ENCODE measurements around the gene PRMT7.

The PRMT7 gene

DNA sequence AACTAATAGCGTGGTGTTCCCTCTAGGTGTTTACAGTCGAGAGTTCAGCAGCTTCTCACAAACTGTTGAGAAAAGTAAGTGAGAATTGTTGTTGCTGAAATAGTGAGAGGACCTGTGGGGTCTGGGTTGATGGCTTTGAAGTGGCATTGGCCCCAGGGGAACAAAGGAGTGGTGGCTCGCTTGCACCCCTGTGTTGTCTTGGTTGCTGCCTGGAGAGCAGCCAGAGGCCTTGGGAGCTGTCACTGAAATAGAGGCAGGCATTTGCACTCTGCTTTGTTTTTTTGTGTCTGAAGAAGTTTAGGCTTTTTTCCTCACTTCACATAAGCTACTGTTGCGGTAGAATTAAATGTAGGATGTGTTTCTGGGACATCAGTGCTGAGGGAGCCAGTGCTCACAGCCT is 36.8 kb downstream of the PRMT7 start:
- no peak for DNase-seq (ENCODE audit: low read depth, low spot score)

DNA sequence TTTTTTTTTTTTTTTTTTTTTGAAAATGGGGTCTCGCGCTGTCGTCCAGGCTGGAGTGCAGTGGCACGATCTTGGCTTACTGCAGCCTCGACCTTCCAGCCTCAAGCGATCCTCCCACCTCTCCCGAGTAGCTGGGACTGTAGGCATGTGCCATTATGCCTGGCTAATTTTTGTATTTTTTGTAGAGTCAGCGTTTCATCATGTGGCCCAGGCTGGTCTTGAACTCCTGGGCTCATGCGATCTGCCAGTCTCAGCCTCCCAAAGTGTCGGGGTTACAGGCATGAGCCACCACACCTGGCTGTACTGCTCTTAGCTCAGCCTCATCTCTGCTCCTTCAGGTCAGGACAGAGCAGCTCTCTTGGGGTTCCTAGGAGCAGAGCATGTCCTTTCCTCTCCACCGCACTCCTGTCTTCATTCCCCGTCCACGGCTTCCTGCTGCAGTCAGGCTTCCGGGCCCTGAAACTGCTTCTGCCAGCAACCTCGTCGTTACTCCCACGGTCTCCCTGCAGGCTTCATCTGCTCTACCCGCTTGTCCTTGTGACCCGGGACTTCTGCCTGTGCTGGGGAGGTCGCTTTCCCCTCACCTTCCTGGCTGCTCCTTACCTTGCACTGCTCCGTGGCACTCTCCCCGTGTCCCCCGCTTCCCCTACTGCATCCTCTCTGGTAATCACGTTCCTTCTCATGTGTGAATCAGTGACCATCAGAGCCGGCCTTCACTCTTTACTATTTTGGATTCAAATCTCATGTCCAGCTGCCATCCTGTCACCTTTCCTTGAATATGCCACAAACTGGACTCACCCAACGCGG is 38.0 kb downstream of the PRMT7 start:
- DNase-seq (ENCODE audit: low read depth, low spot score): no peak

DNA sequence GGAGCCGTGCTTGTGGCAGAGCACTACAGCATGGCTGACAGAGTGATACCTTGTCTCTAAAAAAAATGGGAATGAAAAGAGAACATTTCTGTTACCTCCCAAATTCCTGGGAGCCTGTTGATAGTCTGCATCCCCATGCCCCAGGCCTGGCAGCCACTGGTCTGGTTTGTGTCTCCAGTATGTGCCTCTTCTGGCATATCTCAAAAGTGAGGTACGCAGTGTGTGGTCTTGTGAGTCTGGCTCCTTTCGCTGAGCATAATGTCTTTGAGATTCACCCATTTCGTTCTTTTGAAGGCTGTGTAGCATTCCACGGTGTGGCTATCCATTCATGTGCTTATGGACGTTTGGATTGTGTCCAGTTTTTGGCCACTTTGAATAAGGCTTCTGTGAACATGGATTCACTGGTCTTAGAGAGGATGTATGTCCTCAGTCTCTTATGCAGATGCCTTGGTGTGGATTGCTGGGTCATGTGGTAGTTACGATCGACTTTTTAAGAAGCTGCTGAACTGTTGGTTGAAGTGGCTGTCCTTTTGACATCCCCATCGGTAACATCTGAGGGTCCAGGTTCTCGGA is 39.1 kb downstream of the PRMT7 start:
- DNase-seq (ENCODE audit: low read depth, low spot score): no peak

DNA sequence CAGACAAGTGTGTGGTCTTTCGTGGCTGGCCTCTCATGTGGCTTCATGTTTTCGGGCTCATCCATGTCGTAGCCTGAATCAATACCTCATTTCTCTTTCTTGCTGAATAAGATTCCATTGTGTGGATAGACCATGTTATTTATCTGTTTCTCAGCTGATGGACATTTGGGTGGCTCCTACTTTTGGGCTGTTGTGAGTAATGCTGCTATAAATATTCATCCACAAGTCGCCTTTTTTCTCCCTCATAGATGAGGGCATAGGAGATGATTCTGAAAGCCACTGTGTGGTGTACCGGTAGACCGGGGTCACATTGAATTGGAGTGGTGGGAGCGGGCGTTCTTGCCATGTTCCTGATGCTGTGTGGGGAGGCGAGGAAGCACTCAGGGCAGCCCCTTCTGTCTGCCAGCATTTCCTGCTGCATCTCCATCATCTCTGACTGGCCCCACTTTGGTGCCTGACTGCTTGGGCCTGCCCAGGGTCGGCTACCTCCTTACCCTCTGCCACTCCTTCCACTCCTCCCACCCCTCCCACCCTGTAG is 40.1 kb downstream of the PRMT7 start:
- no peak for DNase-seq (ENCODE audit: low read depth, low spot score)

DNA sequence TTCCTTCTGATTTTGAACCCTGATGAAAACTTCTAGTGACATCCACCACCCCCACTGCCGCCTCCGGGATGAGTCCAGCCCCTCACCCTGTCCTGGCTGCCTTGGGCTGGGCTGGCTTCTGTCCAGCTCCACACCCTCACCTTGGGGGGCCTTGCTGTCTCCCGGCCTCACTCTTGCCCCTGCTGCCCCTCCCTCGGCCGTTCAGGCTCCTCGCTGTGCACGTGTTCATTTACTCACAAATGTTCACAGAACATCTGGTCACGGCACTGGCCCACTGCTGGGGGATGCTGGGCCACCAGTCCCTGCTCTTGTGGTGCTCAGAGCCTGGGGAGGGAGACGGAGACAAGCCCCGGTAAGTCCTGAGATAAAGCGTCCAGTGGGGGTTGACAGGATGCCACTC is 40.6 kb downstream of the PRMT7 start:
- no peak for DNase-seq (ENCODE audit: low read depth, low spot score)

DNA sequence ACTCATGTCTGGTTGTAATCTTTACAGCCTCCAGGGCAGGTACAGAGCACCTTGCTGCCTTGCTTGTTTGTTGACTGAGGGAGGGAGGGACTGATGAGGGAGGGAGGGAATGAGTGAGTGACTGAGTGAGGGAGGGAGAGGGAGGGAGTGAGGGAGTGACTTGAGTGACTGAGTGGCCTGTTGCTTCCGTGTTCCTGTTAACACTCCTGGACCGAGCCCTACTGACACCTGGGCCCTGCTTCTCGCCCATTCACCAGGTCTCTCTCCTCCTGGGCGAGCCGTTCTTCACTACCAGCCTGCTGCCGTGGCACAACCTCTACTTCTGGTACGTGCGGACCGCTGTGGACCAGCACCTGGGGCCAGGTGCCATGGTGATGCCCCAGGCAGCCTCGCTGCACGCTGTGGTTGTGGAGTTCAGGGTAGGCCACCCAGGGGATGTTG is 41.2 kb downstream of the PRMT7 start:
- DNase-seq (ENCODE audit: low read depth, low spot score): no peak

DNA sequence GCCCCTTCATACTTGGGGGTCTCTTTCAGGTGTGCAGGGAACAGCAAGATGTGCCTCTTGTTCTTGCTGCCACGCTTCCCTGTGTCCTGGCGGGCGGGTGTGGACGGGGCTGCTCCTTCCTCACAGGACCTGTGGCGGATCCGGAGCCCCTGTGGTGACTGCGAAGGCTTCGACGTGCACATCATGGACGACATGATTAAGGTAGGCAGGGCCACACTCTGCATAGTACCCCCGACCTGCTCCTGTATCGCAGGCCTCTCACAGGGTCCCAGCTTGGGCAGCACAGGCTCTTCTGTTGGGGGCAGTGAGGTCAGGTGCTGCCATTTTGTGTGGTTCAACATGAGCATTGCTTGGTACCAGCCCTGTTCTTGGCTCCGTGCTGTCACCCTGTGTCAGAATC is 42.5 kb downstream of the PRMT7 start:
- no peak for DNase-seq (ENCODE audit: low read depth, low spot score)

DNA sequence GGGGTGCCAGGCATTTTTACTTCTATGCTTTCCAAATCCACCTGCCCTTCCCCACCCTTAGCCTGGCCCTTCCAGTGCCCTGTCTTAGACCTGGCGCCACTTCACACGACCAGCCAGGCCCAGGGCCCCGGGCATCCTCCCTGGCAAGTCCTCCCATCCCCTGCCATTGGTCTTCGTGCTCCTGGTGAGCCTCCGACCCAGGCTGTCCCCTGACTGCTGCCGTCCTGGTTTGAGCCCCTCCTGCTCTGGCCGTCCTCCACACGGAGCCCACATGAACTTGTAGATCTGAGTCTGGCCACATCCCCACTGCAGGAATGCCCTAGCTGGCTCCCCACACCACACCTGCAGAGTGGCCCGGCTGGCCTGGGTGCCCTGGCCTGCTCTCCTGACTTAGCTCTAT is 44.0 kb downstream of the PRMT7 start:
- no peak for DNase-seq (ENCODE audit: low read depth, low spot score)

DNA sequence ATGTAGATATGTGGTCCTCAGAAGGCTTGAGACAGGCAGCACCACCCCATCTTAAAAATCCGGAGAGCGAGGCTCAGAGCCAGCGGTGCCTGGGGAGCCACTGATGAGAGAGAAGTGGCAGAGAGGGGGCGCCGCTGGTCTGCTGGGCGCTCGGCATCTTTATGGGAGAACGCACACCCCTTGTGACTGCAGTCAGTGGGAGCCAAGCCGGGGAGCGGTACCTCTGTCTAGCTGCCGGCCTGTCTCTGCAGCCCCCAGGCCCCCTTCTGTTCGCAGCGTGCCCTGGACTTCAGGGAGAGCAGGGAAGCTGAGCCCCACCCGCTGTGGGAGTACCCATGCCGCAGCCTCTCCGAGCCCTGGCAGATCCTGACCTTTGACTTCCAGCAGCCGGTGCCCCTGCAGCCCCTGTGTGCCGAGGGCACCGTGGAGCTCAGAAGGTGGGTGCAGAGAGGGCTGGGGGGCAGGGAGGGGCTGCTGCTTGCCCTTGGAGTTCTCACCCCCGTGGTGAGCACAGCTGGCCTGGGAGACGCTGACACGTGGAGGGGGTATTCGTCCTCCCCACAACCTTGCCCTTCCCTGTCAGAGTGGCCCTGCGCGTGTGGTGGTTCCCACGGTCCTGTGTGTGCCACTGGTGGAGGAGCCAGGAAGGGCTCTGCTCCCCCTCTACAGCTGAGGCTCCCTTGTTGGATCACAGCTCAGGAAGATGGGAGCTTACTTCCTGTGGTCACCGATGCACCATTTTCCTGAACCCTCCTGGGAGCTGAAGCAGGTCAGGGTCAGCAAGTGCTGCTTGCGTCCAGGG is 44.8 kb downstream of the PRMT7 start:
- no peak for DNase-seq (ENCODE audit: low read depth, low spot score)

DNA sequence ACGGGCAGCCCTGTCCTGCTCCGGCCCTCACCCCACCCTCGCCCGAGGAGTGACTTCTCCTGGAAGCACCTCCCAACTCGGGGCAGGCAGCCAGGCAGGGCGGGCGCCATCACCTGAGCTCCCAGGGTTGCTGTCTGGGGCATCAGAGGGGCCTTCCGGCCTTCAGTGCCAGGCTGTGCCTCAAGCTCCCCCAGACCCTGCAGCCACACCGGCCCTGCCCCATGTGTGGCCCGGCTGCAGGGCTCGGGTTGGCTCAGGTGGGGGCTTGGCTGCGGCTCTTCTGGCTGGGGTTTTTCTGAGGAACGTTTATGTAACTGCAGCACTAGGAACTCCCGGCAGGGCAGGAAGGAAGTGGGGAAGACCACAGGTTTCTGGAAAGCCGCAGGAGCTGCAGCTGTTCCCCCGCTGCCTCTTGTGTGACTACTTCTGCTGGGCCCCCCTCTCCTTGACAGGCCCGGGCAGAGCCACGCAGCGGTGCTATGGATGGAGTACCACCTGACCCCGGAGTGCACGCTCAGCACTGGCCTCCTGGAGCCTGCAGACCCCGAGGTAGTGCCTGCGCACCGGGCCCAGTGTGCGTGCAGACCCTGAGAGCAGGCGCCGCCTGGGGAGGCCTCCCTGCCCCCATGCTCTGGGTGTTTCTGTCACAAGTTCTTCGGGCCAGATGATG is 45.6 kb downstream of the PRMT7 start:
- no peak for DNase-seq (ENCODE audit: low read depth, low spot score)

DNA sequence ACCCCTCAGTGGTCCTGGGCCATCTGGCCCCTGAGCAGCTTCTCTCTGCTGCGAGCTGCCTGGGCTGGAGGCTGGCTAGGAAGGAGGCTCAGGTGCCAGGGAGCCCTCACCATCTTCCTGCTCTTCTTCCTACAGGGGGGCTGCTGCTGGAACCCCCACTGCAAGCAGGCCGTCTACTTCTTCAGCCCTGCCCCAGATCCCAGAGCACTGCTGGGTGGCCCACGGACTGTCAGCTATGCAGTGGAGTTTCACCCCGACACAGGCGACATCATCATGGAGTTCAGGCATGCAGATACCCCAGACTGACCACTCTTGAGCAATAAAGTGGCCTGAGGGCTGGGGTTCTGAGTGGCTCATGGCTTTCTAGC is 46.1 kb downstream of the PRMT7 start:
- no peak for DNase-seq (ENCODE audit: low read depth, low spot score)

DNA sequence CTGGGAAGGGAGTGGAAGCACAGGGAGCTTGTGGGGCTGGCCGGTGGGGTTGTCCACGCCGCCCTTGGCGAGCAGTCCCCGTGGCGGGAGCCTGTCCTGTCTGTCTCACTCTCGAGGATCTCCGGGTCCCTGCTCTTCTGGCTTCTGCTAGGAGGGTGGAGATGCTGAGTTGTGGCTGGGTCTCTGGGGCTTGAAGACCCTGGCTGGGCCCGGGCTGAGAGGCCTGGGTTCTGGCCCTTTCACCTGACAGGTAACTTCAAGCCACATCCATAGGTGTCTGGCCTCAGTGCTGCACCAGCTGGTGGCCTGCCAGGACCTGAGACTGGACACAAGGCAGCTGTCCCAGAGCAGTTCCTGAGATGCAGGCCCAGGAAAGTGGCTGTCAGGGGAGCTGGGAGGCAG is 46.7 kb downstream of the PRMT7 start:
- no peak for DNase-seq (ENCODE audit: low read depth, low spot score)

DNA sequence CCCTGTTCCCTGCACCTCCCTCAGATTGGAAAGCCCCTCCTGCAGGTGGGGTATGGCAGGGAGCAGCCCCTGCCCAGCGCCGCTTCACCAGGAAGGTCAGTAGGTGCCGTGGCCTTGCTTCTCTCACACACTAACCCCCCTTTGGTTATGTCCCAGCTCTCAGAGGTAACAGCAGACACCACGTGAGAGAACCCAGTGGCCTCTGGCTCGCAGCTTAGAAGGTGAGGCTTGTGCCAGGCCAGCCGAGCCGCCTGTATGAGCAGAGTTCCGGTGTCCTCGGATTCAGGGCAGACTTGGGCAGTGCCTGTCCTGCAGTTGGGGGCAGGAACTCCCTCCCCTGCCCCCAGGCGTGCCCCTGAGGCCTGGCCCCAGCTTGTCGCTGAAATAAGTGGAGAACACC is 47.1 kb downstream of the PRMT7 start:
- DNase-seq (ENCODE audit: low read depth, low spot score): no peak

DNA sequence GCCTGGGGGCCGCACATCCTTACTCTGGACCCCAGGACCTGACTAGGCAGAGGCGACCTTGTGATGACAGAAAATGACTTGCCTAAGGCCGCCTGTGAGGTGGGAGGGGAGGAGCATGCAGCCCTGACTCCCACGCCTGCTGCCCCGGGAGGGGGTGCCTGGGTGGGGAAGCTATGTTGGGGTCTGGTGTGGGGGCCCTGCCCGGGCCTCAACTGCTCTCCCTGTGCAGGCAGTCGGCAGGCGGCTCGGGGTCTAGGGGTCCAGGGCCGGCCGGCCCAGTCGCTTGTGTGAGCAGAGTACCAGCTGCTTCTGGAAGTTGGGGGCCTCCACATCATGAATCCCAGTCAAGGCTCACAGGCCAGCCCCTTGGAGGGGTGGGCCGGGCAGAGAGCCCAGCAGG is 48.1 kb downstream of the PRMT7 start:
- no peak for DNase-seq (ENCODE audit: low read depth, low spot score)

DNA sequence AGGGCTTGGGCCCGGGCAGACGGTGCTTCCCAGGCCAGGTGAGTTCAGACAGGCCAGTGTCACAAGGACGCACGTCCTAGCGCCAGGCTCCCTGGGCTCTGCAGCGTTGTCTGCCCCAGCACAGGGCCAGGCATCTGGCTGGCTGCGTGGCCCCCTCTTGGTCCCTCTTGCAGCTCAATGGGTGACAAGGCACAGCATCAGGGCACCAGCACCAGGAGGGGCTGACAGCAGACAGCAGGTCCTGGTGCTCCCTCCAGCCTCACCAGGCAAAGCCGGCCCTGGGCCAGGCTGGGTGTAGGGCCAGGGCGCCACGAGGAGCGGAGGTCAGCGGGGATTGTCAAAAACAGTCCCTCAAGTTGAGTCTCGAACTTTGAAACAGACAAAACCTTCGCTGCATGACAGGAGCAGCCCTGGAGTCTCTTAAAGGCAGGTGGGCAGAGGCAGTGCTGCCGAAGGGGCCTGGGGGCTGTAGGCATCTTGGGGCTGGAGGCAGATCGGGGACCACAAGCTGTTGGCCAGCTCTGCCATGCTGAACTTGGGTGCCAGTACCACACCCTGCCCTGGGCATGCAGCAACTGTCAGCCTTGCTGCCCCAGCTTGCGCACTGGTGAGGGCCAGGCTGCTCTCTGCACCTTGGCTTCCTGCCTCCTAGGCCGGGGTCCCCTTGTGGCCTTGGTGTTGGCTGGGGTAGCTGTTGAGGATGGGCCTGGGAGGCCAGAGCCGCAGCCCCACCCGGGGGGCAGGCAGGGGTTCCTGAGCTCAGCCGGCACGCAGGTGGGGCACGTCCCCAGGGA is 48.8 kb downstream of the PRMT7 start:
- no peak for DNase-seq (ENCODE audit: low read depth, low spot score)

DNA sequence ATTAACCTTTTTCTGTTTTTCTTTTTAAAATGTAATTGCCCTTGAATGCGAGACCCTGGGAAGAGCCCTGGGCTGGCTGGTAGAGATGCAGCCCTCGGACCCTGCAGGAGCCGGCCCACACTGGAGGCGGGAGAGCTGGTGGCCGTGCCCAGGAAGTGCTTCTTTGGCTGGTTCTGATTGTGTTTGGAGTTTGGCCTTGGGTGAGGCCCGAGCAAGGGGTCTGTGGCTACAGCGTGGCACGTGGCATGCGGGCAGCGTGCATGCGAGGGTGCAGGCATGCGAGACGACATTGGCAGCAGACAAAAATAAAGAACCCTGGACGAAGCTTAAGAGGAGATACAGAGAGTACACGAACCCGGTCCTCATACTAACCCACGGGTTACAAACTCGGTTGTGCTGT is 49.7 kb downstream of the PRMT7 start:
- no peak for DNase-seq (ENCODE audit: low read depth, low spot score)

DNA sequence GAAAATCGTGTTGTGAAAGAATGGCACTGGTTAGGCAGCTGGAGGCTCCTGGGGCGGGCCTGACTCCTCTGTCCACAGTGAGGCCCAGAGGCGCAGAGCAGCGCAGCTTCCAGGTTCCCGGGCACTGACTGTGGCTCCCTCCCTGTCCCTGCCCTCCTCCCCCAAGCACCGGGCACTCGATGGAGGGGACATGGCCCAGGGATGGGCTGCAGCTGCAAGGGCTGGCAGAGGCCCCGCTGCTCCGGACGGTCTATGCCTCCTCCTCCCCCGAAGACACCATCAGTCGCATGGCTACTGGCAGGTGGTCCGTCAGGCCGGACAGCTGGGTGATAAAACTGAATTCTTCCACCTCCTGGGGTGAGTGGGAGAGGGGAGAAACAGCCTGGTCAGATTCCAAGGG is 50.1 kb downstream of the PRMT7 start:
- no peak for DNase-seq (ENCODE audit: low read depth, low spot score)

DNA sequence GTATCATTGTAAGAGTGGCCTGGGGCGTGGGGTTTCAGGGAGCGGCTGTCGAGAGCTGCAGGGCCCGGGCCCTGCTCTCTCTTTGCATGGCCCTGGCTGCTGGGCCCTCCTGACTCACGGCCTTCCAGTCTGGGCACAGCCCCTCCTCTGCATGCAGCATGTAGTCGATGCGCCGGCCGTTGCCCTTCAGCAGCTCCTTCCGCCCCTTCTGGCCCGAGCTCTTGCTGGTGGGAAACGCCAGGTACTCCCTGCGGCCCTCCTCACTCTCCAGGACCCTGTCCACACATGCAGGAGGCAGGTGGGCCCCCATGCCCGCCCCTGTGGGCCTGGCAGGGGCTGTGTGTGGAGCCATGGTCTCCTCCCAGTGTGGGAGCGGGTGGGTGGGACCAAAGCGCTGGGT is 50.7 kb downstream of the PRMT7 start:
- no peak for DNase-seq (ENCODE audit: low read depth, low spot score)

DNA sequence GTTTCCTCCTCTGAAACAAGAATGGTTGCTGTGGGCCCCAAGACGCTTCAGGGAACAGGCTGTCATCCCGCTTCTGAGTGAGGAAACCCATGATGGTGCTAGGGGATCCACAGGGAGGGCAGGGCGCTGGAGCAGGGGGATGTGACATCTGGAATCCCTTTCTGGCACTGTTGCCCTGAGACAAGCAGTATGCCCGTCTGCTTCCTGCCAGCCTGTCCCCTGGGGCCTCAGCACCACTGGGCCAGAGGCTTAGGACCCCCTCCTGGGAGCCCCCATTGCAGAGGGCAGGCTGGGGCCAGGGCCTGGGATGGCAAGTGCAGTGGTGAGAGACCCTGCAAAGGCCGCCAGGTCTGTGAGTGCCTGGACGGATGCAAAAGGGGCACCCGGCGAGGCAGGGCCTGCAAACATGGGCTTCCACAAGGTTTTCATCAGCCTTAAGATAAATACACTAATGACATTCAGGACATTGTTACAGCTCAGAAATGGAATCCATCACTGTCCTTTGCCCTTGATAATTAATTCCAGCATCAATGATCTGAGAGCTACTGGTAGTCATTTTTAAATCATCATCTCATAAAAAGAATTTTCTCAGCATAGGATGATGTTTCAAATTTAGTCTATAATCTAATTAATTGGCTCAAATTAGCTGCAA is 51.6 kb downstream of the PRMT7 start:
- DNase-seq (ENCODE audit: low read depth, low spot score): no peak

DNA sequence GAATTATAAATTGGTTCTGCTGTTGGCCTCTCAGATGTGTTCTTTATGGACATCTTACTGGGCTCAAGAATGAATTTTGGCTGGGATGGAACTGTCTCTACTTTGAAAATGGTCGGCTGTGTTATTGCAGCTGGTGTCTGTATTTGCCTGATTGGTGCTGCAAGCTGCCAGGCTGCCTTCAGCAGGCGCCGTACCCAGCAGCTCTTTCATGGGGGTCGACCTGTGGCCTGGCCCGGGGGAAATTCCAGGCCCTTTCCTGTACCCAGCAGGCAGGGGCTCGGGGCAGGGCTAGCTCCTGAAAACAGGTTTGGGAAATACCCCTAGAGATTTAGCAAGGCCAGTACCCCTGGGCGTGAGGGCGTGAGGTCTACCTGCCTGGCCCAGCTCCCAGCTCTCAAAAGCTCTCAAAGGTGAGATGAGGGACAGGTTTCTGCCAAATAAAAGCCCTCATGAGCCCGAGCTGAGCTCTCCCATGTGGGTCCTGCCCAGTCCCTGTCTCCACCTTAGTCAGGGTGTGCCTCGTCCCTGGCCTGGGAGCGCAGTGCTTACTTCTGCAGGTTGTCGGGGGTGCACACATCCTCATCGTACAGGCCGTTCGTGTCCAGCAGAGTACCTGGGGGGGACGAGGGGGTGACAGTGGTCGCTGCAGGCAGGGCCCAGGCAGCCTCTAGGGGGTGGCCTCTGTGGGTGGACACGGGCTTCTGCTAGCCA is 52.3 kb downstream of the PRMT7 start:
- DNase-seq (ENCODE audit: low read depth, low spot score): no peak
